HG02610 (cell line): Measurements from ENCODE around the gene GRIK2.
A peak's percentile ranks its signal among the peaks of the same experiment; 100 is the strongest.

Experiments used
- ATAC-seq: cut with Tn5 transposase; IDR thresholded peaks from one replicate; pipeline ENCODE4 v1.9.1; 2021; ENCODE audit warnings: mild to moderate bottlenecking, moderate library complexity; ENCODE audit not compliant: unreplicated experiment

The GRIK2 gene

GRCh38 chr6:101853231-101854085 is 459.9 kb downstream of the GRIK2 start:
- ATAC-seq, result no peak

- ATAC-seq, result no peak
Observed at GRCh38 chr6:101876431-101876830, 482.9 kb downstream of the GRIK2 start.

DNA sequence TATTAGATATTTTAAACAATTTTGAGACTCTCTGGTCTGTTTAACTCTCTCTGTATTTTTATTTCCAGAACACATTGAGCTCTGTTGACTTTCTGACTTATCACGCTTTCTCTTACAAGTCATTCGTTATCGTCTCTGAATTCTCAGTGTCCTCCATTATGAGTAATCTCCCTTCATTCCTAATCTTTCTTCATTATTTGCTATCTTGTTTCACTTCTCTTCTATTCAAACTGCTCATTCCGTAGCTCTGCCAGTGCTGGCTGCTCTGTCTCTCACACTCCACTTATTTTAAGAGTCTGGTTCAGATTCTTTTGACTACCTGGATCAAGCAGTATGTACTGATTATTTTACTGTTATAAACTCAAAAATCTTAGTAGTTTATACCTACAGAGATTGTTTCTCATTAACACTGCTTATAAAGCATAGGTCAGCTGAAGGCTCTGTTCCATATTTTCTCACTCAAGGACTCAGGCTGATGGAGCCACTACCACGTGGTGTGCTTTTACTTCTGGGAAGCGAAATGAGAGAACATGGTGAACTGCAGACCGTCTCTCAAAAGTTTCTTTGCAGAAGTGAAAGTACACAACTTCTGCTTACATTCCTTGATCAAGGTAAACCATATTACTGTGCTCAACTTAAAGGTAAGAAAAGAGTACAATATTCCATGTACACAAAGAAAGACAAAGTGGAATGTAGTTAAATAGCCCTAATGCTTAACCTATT is 485.2 kb downstream of the GRIK2 start:
- ATAC-seq, result peak; percentile 47

DNA sequence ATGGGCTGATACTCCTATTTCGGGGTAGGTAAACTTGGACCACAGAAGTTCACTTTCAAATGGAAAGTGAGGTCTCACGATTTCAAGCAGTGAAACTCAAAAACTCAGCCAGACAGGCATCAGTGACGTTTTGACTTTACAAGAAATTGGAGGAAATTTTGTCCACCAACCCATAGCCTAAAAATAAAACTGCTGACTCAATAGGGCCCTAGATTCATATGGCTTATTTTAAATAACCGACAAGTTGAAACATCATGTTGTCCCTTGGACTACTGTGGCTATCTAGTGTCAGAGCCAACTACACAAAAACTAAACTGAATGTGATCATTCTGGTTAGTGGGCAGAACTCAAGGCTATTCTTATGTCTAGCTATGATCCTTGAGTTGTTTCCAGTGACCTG is 486.3 kb downstream of the GRIK2 start:
- ATAC-seq, result peak; percentile 65

DNA sequence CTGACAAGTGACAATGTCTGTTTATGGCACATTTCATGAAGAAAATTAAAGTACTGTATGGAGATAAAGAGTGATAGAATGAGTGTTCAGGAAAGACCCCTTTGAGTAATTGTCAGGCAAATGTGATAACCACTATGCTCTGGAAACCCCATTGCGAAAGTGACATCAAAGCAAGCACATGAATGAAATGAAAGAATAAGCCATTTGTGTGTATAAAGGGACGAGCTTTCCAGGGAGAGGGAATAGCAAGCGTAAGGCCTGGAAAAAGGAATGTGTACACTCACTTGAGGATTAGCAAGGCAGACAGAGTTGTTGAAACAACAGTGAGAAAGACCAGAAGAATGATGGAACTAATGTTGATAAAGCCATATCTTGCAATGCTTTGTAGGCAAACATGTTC is 490.0 kb downstream of the GRIK2 start:
- ATAC-seq, result peak; percentile 61

- no peak for ATAC-seq
Observed at GRCh38 chr6:101887532-101887931, 494.0 kb downstream of the GRIK2 start.

GRCh38 chr6:101907356-101908217 is 514.1 kb downstream of the GRIK2 start:
- ATAC-seq, result no peak

DNA sequence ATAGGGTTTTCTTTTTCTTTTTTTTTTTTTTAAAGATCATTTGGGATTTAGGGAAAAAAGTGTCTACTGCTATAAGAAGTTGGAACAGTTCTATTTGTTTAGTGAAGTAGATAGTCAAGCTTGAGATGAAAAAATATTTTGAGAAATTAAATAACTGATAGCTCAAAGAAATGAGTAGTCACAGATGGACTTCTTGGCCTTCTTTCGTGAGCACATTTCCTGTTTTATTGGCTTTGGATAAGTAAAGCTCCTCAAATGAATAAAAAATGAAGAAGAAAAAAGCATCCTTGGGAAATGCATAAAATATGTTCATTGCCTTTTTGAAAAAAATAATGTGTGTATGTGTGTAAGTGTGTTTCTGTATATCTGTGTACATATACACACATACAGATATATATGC is 515.9 kb downstream of the GRIK2 start:
- ATAC-seq, result no peak

- ATAC-seq, result no peak
Observed at GRCh38 chr6:101912311-101912710, 518.8 kb downstream of the GRIK2 start.

DNA sequence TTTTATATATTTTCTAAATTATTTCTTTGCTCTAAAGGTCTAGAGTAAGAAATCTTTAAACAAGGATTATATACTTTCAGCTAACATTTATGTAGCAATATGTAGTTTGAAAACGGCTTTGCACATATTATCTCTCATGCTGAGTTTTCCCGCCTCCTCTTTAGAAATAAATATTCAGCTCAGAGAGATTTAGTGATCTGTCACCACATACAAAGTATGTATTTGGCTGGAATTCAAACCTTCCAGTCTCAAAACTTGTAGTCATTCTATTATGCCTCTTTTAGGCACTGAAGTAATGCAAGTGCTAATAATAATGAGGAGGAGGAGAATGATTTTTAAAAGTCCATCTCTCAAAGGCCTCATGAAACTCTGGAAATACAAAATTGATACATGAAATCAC is 525.0 kb downstream of the GRIK2 start:
- no peak for ATAC-seq

DNA sequence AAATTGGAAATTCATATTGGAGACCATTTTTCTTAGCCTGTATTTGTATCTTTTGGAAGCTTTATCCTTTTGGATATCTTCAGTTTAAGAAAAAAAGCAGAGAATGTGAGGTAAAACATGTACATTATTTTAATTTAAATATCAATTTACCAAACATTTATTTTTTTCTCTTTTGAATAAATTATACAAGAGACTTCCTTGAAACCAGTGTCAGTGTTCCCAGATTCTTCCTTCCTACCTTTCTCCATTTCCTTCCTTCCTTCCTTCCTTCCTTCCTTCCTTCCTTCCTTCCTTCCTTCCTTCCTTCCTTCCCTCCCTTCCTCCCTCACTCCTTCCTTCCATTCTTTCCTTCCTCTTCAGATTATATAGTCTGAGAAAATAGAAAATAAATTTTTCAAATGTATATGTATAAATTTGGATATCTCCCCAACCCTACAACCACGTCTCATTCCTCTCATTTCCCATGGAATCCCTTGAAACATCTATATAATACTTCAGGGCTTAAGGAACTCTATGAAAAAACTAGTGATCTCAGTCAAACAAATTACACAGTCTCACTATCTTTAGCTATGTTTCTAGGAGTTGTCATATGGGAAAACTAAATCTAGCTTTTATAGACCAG is 528.4 kb downstream of the GRIK2 start:
- no peak for ATAC-seq

DNA sequence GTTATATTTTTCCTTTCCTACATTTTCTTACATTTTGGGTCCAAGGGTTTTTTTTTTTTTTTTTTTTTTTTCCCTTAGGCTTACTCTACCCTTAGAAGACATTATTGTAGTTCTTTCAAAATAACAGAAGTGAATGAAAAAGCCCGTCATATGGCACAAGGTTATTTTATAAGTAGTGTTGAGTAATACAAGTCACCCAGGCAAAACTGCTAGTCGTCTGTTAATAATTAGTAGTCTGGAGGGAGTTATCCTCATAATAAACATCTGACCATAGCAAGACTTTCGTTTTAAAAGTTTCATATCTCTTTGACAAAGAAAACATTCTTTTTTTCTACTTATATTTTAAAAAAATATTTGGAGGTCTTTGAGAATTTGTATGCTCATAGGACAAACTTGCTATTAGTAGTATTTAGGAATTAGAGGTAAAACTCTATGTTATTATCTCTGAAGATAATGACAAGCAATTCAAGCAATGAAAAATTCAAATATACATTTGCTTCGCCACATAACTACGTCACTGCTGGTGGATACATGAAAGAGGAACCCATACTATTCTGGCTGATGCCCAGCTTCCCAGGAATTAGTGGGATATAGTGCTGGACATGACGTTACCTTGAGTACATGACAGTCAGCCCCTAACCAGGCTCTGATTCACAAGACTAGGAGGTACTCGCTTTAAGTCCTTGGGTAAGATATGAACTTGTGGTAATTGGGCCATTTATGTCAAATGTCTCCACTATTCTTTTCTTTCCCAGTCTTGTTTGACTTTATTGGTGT is 532.8 kb downstream of the GRIK2 start:
- ATAC-seq, result no peak

GRCh38 chr6:101931766-101932165 is 538.3 kb downstream of the GRIK2 start:
- no peak for ATAC-seq

DNA sequence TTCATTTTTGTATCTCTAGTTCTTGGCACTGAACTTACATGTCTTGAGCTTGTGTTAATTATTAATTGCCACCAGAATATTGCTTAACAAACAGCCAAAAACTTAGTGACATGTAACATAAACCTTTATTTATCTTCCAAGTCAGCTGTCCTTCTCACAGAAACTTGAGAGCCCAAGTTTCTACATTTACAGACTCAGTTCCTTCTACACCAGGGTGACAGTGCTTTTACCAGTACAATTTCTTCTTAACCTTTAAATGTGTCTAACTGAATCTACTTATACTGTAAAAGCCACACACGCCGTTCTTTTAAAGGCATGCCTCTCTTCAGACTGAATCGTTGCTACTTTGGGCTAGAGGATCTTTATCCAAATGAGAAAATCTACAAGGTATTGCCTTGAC is 539.2 kb downstream of the GRIK2 start:
- ATAC-seq, result no peak

DNA sequence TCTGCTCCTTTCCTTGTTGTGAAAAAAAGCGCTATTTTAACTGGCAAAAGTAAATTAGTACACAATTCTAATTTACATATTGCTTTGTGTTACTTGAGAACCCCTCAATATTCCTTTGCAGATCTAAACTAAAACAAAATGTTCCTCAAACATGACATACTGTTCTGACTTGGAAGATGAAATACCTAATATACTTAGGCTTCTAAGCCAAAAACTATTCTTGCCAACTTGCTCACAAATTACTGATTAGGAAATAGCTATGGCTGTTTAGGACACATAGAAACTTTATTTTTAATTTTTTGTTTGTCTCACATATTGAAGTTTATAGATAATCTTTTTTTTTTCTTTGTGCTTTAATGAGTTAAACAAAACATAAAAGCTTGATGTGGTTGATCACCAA is 542.2 kb downstream of the GRIK2 start:
- ATAC-seq, result no peak

GRCh38 chr6:101936516-101936915 is 543.0 kb downstream of the GRIK2 start:
- no peak for ATAC-seq

GRCh38 chr6:101937108-101937507 is 543.6 kb downstream of the GRIK2 start:
- ATAC-seq, result no peak

- no peak for ATAC-seq
Observed at GRCh38 chr6:101940391-101940790, 546.9 kb downstream of the GRIK2 start.

GRCh38 chr6:101956961-101957360 is 563.5 kb downstream of the GRIK2 start:
- no peak for ATAC-seq

DNA sequence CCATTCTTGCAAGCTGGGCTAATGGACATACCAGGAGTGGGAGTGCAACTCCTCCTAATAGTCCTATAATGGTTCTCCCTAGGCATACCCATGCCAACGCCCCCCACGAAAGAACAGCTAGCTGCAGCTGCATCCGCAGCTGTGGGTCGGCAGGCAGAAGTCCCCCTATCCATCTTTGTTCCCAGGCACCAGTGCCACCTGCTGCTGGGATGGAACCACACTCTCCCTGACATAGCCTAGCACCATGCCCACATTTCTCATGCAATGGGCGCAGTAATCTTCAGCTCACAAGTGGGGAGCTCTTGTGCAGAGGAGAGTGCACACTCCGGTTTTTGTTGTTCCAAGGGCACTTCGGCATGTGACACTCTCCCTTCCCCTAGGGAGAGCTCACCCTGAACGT is 567.8 kb downstream of the GRIK2 start:
- ATAC-seq, result no peak
